Esophagus muscularis mucosa (tissue), 4 donors: ENCODE results near the gene ABCC5.

Source experiments
- CTCF ChIP-seq, 3 experiments: fragments of 200-600 bp in 2 of 3; fragments of 450-650 bp in 1 of 3; sonication (generic) in 2 of 3; IDR thresholded peaks; one replicate each; pipeline ENCODE4 v1.5.1; 2017 to 2019; ENCODE audit warnings: antibody characterized with exemption in 3 of 3, mild to moderate bottlenecking in 2 of 3, moderate library complexity in 1 of 3
- EP300 ChIP-seq: sonication (generic); formaldehyde crosslinking; IDR thresholded peaks from one replicate; pipeline ENCODE4 v1.6.1; 2017; ENCODE audit warnings: antibody characterized with exemption
- POLR2A ChIP-seq: fragments of 450-650 bp; IDR thresholded peaks from one replicate; pipeline ENCODE4 v1.6.1; 2017; ENCODE audit warnings: antibody characterized with exemption, moderate library complexity, mild to moderate bottlenecking, low read depth
- POLR2AphosphoS5 ChIP-seq, 2 donors: sonication (generic); formaldehyde crosslinking; IDR thresholded peaks; one replicate each; pipeline ENCODE4 v1.6.1; 2017; ENCODE audit warnings: antibody characterized with exemption in 2 of 2

- TF ChIP-seq CTCF (IDR thresholded peaks at IDR 0.05) (no peak), POLR2A (no peak), EP300 (no peak), POLR2AphosphoS5 (IDR thresholded peaks at IDR 0.05) (no peak)
Observed at GRCh38 chr3:183913580-183913920, 104.1 kb downstream of the ABCC5 start.
